ENCODE results near the gene NCKAP5. TPM values are rescaled to one million over a fixed set of nuclear protein-coding genes. Genes with fewer than 3 reads are reported as not detected.

Gene NCKAP5
- total and polyA plus RNA-seq, 4 donors: 0.57 to 2.8 (median 2.4) TPM

GRCh38 chr2:133447303-133447702, 121.0 kb downstream of the NCKAP5 start:
- WGBS: 94% methylated on average over 5 of the region's 5 CpGs
- Histone ChIP-seq H3K27ac (ENCODE audit: low read depth in 1 of 2, low read length in 2 of 2) (no peak overlapping the region), H3K4me3 (ENCODE audit: low read depth in 1 of 3, low read length in 3 of 3) (no peak overlapping the region), H3K36me3 (ENCODE audit: control insufficient read depth in 4 of 4, insufficient read depth in 3 of 4, low read depth in 1 of 4, low read length in 3 of 4) (no peaks in the 10 kb centered on the region), H3K9me3 (ENCODE audit: control insufficient read depth in 4 of 4, low read length in 3 of 4) (no peaks in the 10 kb centered on the region), H3K9ac (ENCODE audit: low read depth in 1 of 2, low read length in 2 of 2) (no peak overlapping the region), H3K4me1 (ENCODE audit: control insufficient read depth in 4 of 4, insufficient read depth in 4 of 4, low read length in 3 of 4) (no peaks in the 10 kb centered on the region), H3K27me3 (ENCODE audit: control insufficient read depth in 4 of 4, insufficient read depth in 4 of 4, low read length in 3 of 4) (no peaks in the 10 kb centered on the region)
- DNase-seq (ENCODE audit: low spot score): no peak
- TF ChIP-seq REST (IDR thresholded peaks at IDR 0.05): no peak
- no peak for TF ChIP-seq JUND (IDR thresholded peaks at IDR 0.05)
- TF ChIP-seq NR2F2 (IDR thresholded peaks at IDR 0.05): no peak
- no peak for TF ChIP-seq CTCF (IDR thresholded peaks at IDR 0.05; ENCODE audit: low read depth, low read length, missing input control)

- DNase-seq (ENCODE audit: low spot score): no peak
- no peaks in the 10 kb centered on the region for H3K9me3 ChIP-seq (ENCODE audit: control insufficient read depth in 4 of 4, low read length in 3 of 4)
- no peak overlapping the region for H3K9ac ChIP-seq (ENCODE audit: low read depth in 1 of 2, low read length in 2 of 2)
- no peaks in the 10 kb centered on the region for H3K4me1 ChIP-seq (ENCODE audit: control insufficient read depth in 4 of 4, insufficient read depth in 4 of 4, low read length in 3 of 4)
- H3K27ac ChIP-seq (ENCODE audit: low read depth in 1 of 2, low read length in 2 of 2): no peak overlapping the region
- H3K27me3 ChIP-seq (ENCODE audit: control insufficient read depth in 4 of 4, insufficient read depth in 4 of 4, low read length in 3 of 4): no peaks in the 10 kb centered on the region
- H3K36me3 ChIP-seq (ENCODE audit: control insufficient read depth in 4 of 4, insufficient read depth in 3 of 4, low read depth in 1 of 4, low read length in 3 of 4): no peaks in the 10 kb centered on the region
- no peak overlapping the region for H3K4me3 ChIP-seq (ENCODE audit: low read depth in 1 of 3, low read length in 3 of 3)
- 44% methylated on average over 3 of the region's 3 CpGs for WGBS
- TF ChIP-seq GABPA (IDR thresholded peaks at IDR 0.05 in 1 of 2, conservative IDR thresholded peaks at IDR 0.05 in 1 of 2) (no peak), HNF4A (conservative IDR thresholded peaks at IDR 0.05) (peak in 1 of 2 donors; percentile 24), NR2F2 (IDR thresholded peaks at IDR 0.05) (peak; percentile 27), RXRA (IDR thresholded peaks at IDR 0.05) (peak; percentile 26 to 40)
Observed at GRCh38 chr2:133444465-133444864, 123.8 kb downstream of the NCKAP5 start.

GRCh38 chr2:133442393-133442792, 125.9 kb downstream of the NCKAP5 start:
- Histone ChIP-seq H3K9ac (ENCODE audit: low read depth in 1 of 2, low read length in 2 of 2) (no peak overlapping the region), H3K27ac (ENCODE audit: low read depth in 1 of 2, low read length in 2 of 2) (no peak overlapping the region), H3K36me3 (ENCODE audit: control insufficient read depth in 4 of 4, insufficient read depth in 3 of 4, low read depth in 1 of 4, low read length in 3 of 4) (no peaks in the 10 kb centered on the region), H3K27me3 (ENCODE audit: control insufficient read depth in 4 of 4, insufficient read depth in 4 of 4, low read length in 3 of 4) (no peaks in the 10 kb centered on the region), H3K4me1 (ENCODE audit: control insufficient read depth in 4 of 4, insufficient read depth in 4 of 4, low read length in 3 of 4) (no peaks in the 10 kb centered on the region), H3K9me3 (ENCODE audit: control insufficient read depth in 4 of 4, low read length in 3 of 4) (no peaks in the 10 kb centered on the region), H3K4me3 (ENCODE audit: low read depth in 1 of 3, low read length in 3 of 3) (no peak overlapping the region)
- 94% methylated on average over 2 of the region's 2 CpGs for WGBS
- no peak for DNase-seq (ENCODE audit: low spot score)
- TF ChIP-seq HNF4A (conservative IDR thresholded peaks at IDR 0.05) (no peak), NR2F2 (IDR thresholded peaks at IDR 0.05) (no peak), RAD21 (IDR thresholded peaks at IDR 0.05) (no peak)
